Measurements from ENCODE around the gene CBX2.

The CBX2 gene

DNA sequence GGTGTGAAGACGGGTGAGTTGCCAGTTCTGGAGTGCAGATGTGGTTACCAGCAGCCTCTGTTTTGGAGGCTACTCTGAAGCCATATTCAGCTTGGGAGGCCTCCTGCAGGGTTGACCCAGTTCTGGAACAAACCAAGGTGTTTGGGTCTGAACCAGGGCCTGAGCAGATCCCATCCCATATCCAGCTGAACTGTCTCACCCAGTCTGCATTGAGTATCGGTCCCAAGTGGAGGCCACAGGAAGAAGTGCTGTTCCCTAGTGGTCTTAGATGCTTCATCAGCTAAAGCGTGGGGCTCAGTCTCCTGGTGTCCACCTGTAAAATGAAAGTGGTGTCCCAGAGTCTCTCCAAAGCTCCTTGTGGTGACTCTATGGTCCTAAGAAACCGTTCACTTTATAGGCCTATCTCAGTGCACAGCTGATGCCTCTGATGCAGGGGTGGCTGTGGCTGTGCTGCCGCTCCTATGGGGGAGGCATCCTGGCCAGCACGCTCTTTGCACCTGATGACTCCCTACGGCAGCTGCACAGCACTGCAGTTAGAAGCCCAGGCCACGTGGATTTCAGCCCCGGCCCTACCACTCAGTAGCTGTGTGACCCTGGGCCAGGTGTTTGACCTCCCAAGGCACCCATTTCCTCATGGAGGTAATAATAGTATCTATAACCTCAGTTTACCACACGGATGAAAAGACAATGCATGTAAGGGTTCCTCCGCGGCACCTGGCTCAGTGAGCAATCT lies 40.2 kb downstream of the CBX2 start:
- Histone ChIP-seq H3K36me3 (ENCODE audit: control insufficient read depth in 2 of 2, insufficient read depth in 2 of 2, low read length in 2 of 2) (no peaks in the 10 kb centered on the region), H3K27me3 (ENCODE audit: control insufficient read depth in 1 of 2, insufficient read depth in 2 of 2, low read length in 2 of 2) (peaks cover 20 to 27% of the 10 kb centered on the region in 2 donors), H3K27ac (ENCODE audit: low read length) (no peak overlapping the region), H3K4me3 (ENCODE audit: low read length in 2 of 2) (no peak overlapping the region), H3K9ac (ENCODE audit: low read length in 2 of 2) (no peak overlapping the region), H3K9me3 (ENCODE audit: control insufficient read depth in 2 of 2, low read length in 2 of 2) (no peaks in the 10 kb centered on the region), H3K4me1 (ENCODE audit: control insufficient read depth, insufficient read depth, low read length) (peaks cover 6% of the 10 kb centered on the region)

DNA sequence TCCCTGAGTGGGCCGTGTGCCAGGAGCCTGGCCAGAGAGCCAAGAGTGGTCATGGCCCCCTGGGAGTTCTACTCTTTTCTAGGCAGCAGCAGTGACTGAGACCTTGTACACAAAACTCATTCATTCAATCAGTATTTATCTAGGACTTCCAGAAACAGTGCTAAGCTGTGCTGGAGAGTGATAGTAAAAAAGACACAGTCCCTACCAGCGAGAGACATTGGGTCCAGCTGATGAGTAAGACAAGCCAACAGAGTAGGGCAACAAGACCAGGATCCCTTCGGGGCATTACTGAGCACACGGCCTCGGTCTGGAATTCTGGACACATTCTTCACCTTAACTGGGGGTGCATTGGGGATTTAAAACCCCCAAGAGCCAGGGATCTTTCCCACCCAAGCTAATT lies 41.1 kb downstream of the CBX2 start:
- H3K27me3 ChIP-seq (ENCODE audit: control insufficient read depth in 1 of 2, insufficient read depth in 2 of 2, low read length in 2 of 2), result peaks cover 18 to 23% of the 10 kb centered on the region in 2 donors
- H3K9me3 ChIP-seq (ENCODE audit: control insufficient read depth in 2 of 2, low read length in 2 of 2), result no peaks in the 10 kb centered on the region
- H3K27ac ChIP-seq (ENCODE audit: low read length), result no peak overlapping the region
- no peak overlapping the region for H3K9ac ChIP-seq (ENCODE audit: low read length in 2 of 2)
- peaks cover 6% of the 10 kb centered on the region for H3K4me1 ChIP-seq (ENCODE audit: control insufficient read depth, insufficient read depth, low read length)
- no peaks in the 10 kb centered on the region for H3K36me3 ChIP-seq (ENCODE audit: control insufficient read depth in 2 of 2, insufficient read depth in 2 of 2, low read length in 2 of 2)
- no peak overlapping the region for H3K4me3 ChIP-seq (ENCODE audit: low read length in 2 of 2)

DNA sequence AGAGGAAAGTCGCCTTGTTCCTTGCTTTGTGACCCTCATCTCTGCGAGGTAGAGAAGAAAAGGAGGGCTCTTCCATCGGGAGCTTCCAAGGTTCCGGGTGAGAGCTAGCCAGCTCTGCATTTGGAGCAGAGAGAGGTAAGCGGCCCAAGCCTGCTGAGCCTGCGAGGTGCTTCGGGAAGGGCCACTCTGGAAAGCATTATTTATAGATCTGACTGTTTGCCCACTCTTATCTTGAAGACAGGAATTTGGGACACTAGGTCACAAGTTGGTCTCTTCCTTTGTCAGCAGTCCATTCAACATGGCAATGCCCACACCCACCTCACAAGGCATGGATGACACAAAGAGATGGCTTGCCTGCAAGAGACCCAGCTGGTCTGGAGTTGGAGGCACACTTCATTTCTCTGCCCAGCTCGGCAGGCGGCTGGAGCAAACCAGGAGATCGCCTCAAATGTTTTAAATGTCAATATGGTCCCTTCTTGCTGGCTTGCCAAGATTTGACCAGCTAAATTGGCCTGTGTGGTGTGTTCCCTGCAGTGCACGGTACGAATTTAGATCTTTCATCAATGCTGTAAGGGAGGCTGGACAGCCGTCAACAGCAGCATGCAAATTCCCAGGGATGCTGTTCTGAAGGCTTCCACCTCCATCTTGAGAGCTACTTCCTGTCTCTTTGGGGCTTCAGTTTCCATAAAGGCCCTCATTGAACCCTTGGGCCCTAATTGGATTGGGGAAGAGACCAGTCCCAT lies 41.8 kb downstream of the CBX2 start:
- peaks cover 14 to 17% of the 10 kb centered on the region in 2 donors for H3K27me3 ChIP-seq (ENCODE audit: control insufficient read depth in 1 of 2, insufficient read depth in 2 of 2, low read length in 2 of 2)
- no peaks in the 10 kb centered on the region for H3K9me3 ChIP-seq (ENCODE audit: control insufficient read depth in 2 of 2, low read length in 2 of 2)
- peaks cover 6% of the 10 kb centered on the region for H3K4me1 ChIP-seq (ENCODE audit: control insufficient read depth, insufficient read depth, low read length)
- H3K4me3 ChIP-seq (ENCODE audit: low read length in 2 of 2), result no peak overlapping the region
- H3K36me3 ChIP-seq (ENCODE audit: control insufficient read depth in 2 of 2, insufficient read depth in 2 of 2, low read length in 2 of 2), result no peaks in the 10 kb centered on the region
- H3K27ac ChIP-seq (ENCODE audit: low read length), result no peak overlapping the region
- H3K9ac ChIP-seq (ENCODE audit: low read length in 2 of 2), result no peak overlapping the region

DNA sequence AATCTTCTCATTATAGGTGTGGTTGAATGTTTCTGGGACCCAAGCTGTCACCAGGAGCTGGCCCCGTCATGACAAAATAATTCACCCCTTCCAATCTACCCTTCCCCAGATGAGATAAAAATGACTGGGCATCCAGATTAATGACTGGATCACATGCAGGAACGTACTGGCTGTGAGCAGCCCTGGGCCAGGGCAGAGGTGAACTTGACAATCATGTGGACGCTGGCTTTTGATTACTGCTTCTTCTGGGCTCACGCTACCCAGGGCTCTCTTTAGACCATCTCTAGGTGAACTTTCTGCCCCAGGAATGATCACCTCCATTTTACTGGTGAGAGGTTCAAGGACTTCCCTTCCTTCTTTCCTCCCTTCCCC lies 43.0 kb downstream of the CBX2 start:
- H3K27ac ChIP-seq (ENCODE audit: low read length), result no peak overlapping the region
- no peaks in the 10 kb centered on the region for H3K9me3 ChIP-seq (ENCODE audit: control insufficient read depth in 2 of 2, low read length in 2 of 2)
- H3K27me3 ChIP-seq (ENCODE audit: control insufficient read depth in 1 of 2, insufficient read depth in 2 of 2, low read length in 2 of 2), result peaks cover 4 to 17% of the 10 kb centered on the region in 2 donors
- no peak overlapping the region for H3K9ac ChIP-seq (ENCODE audit: low read length in 2 of 2)
- peaks cover under 1% of the 10 kb centered on the region for H3K4me1 ChIP-seq (ENCODE audit: control insufficient read depth, insufficient read depth, low read length)
- no peaks in the 10 kb centered on the region for H3K36me3 ChIP-seq (ENCODE audit: control insufficient read depth in 2 of 2, insufficient read depth in 2 of 2, low read length in 2 of 2)
- H3K4me3 ChIP-seq (ENCODE audit: low read length in 2 of 2), result no peak overlapping the region

DNA sequence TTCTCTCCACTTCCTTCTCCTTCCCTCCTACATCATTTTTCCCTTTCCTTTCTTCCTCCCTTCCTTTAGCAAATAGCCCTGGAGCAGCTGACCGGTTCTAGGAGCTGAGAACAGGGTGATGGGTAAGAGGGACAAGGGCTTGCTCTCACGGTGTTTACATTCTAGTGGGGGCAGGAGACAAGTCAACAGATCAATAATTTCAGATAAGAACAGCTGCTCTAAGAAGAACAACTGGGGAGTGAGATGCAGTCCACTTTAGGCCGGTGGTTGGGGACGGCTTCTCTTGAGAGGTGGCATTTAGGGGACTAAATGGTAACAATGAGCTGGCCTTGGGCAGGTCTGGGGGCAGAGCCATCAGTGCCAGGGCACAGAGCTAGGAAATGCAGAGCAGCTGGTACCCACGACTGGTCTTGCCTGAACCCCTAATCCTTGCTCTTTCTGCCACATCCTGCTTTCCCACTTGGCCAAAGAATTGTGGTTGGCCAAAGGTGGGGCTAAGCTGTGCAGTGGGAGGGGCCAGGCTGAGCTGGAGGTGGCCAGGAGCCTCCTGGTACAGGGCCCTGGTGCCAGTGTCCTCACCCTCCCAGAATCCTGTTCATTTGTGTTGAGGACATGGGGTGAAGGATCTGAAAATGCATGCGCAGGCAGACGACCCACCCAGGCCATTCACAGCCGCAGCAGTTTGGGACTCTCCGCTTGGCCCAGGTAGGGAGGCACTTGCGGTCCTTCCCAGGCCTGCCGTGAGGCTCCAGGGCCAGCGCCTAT lies 43.6 kb downstream of the CBX2 start:
- Histone ChIP-seq H3K4me1 (ENCODE audit: control insufficient read depth, insufficient read depth, low read length) (peaks cover 6% of the 10 kb centered on the region), H3K9me3 (ENCODE audit: control insufficient read depth in 2 of 2, low read length in 2 of 2) (no peaks in the 10 kb centered on the region), H3K27me3 (ENCODE audit: control insufficient read depth in 1 of 2, insufficient read depth in 2 of 2, low read length in 2 of 2) (peaks cover 4 to 19% of the 10 kb centered on the region in 2 donors), H3K27ac (ENCODE audit: low read length) (no peak overlapping the region), H3K9ac (ENCODE audit: low read length in 2 of 2) (no peak overlapping the region), H3K4me3 (ENCODE audit: low read length in 2 of 2) (no peak overlapping the region), H3K36me3 (ENCODE audit: control insufficient read depth in 2 of 2, insufficient read depth in 2 of 2, low read length in 2 of 2) (no peaks in the 10 kb centered on the region)

DNA sequence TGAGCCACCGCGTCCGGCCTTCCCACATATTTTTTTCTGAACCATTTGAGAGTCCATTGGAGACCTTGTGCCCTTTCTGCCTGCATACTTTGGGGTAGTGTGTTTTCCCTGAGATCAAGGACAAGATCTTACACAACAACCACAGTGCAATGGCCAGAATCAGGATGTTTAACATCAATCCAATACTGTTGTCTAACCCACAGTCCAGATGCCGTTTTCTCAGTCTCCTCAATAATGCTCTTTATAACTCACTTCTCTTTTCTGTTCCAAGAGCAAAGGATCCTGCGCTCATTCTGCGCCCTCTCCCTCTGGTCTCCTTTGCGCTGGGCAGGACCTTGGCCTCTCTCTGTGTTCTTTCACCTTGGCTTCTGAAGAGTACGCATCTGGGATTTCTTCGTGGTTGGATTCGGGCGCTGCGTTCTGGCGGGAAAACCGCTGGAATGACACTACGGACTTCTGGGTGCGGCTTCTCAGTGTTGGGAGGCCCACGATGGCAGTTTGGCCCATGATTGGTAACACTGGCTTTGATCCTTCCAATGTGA lies 44.7 kb downstream of the CBX2 start:
- Histone ChIP-seq H3K36me3 (ENCODE audit: control insufficient read depth in 2 of 2, insufficient read depth in 2 of 2, low read length in 2 of 2) (no peaks in the 10 kb centered on the region), H3K27ac (ENCODE audit: low read length) (no peak overlapping the region), H3K4me3 (ENCODE audit: low read length in 2 of 2) (no peak overlapping the region), H3K9me3 (ENCODE audit: control insufficient read depth in 2 of 2, low read length in 2 of 2) (no peaks in the 10 kb centered on the region), H3K4me1 (ENCODE audit: control insufficient read depth, insufficient read depth, low read length) (peaks cover 8% of the 10 kb centered on the region), H3K9ac (ENCODE audit: low read length in 2 of 2) (no peak overlapping the region), H3K27me3 (ENCODE audit: control insufficient read depth in 1 of 2, insufficient read depth in 2 of 2, low read length in 2 of 2) (peaks cover 10 to 24% of the 10 kb centered on the region in 2 donors)

DNA sequence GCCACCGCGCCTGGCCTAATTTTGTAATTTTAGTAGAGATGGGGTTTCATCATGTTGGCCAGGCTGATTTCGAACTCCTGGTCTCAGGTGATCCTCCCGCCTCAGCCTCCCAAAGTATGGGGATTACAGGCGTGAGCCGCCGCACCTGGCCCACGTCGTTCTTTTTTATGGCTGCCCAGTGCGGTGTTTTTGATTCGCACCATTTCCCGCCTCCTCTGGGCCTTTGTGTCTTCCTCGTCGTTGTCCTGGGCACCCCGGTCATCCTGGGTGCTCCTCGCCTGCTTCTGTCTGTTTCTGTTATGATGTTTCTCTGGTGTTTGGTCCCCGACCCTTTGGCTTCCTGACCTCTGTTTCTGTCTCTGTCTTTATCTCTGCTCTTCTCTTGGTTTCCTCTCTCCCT lies 46.3 kb downstream of the CBX2 start:
- H3K4me1 ChIP-seq (ENCODE audit: control insufficient read depth, insufficient read depth, low read length), result peaks cover 8% of the 10 kb centered on the region
- H3K4me3 ChIP-seq (ENCODE audit: low read length in 2 of 2), result no peak overlapping the region
- H3K9me3 ChIP-seq (ENCODE audit: control insufficient read depth in 2 of 2, low read length in 2 of 2), result no peaks in the 10 kb centered on the region
- peaks cover 10 to 21% of the 10 kb centered on the region in 2 donors for H3K27me3 ChIP-seq (ENCODE audit: control insufficient read depth in 1 of 2, insufficient read depth in 2 of 2, low read length in 2 of 2)
- no peak overlapping the region for H3K27ac ChIP-seq (ENCODE audit: low read length)
- no peaks in the 10 kb centered on the region for H3K36me3 ChIP-seq (ENCODE audit: control insufficient read depth in 2 of 2, insufficient read depth in 2 of 2, low read length in 2 of 2)
- H3K9ac ChIP-seq (ENCODE audit: low read length in 2 of 2), result no peak overlapping the region

DNA sequence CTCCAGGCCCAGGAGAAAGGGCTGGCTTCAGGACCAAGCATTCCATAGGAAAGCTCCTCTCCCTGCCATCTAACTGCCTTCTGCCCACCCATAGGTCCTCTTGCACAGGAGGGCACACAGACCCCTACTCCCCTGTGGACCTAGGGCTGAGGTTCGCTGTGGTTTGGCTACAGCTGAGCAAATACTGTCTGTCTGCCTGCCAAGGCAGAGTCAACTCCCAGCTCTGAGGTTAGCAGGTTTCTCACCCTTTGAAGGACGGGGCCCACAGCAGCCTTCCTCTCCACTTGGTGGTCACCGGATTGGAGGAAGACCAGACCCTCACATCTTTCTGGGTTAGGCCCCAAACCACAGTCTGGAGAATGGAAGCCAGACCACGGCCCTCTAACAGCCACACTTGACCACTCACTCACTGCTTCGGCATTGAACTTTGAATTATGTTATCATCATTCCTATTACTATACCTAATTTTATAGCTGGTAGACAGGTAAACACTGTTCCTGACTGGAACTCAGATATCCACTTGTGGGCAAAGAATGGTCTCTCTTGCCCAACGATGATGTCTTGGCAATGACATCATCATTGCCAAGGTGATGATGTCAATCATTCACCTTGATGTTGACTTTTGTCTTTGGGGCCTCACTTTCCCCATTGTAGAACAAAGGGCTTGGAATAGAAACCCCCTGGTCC lies 47.1 kb downstream of the CBX2 start:
- no peak overlapping the region for H3K4me3 ChIP-seq (ENCODE audit: low read length in 2 of 2)
- H3K4me1 ChIP-seq (ENCODE audit: control insufficient read depth, insufficient read depth, low read length), result peaks cover 8% of the 10 kb centered on the region
- H3K36me3 ChIP-seq (ENCODE audit: control insufficient read depth in 2 of 2, insufficient read depth in 2 of 2, low read length in 2 of 2), result no peaks in the 10 kb centered on the region
- H3K27ac ChIP-seq (ENCODE audit: low read length), result no peak overlapping the region
- peaks cover 10 to 21% of the 10 kb centered on the region in 2 donors for H3K27me3 ChIP-seq (ENCODE audit: control insufficient read depth in 1 of 2, insufficient read depth in 2 of 2, low read length in 2 of 2)
- no peak overlapping the region for H3K9ac ChIP-seq (ENCODE audit: low read length in 2 of 2)
- H3K9me3 ChIP-seq (ENCODE audit: control insufficient read depth in 2 of 2, low read length in 2 of 2), result no peaks in the 10 kb centered on the region

DNA sequence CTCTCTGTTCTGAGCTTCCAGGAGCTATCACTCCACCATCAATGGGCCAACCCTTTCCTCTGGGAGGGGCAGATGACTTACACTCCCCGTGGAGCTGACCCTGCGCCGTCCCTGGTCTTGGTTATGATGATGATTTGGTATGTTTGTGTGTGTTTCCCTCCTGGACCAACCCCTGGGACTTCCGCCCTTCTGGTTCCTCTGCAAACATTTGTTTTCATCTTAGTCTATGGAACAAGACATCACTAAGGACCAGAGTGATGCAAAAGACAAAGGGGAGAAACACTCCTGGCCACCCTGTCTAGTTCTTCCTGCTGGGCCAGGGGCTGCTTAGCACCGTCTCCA lies 47.6 kb downstream of the CBX2 start:
- H3K27me3 ChIP-seq (ENCODE audit: control insufficient read depth in 1 of 2, insufficient read depth in 2 of 2, low read length in 2 of 2), result peaks cover 10 to 21% of the 10 kb centered on the region in 2 donors
- no peak overlapping the region for H3K27ac ChIP-seq (ENCODE audit: low read length)
- H3K36me3 ChIP-seq (ENCODE audit: control insufficient read depth in 2 of 2, insufficient read depth in 2 of 2, low read length in 2 of 2), result no peaks in the 10 kb centered on the region
- peaks cover 8% of the 10 kb centered on the region for H3K4me1 ChIP-seq (ENCODE audit: control insufficient read depth, insufficient read depth, low read length)
- H3K4me3 ChIP-seq (ENCODE audit: low read length in 2 of 2), result no peak overlapping the region
- H3K9me3 ChIP-seq (ENCODE audit: control insufficient read depth in 2 of 2, low read length in 2 of 2), result no peaks in the 10 kb centered on the region
- no peak overlapping the region for H3K9ac ChIP-seq (ENCODE audit: low read length in 2 of 2)

DNA sequence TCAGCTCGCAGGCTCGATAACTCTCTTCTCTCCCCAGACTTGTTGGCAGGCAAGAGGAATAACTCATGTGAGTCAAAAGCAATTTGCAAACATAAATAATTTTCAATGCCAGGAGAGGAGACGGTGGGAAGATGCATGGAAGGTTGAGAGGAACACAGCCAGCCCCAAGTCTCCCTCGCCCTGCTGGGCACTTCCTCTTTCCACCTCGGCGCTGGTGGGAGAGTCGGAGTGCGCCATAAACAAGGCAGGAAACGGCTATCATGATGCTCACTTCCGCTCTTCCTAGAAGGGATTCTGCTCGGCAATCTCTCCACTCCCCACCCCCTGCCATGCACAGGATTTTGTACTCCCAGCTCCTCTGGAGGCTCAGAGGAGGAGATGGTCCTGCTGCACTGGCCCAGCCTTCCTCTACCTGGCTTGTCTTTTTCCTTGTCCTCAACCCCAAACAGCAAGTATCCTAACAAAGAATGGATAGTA lies 48.3 kb downstream of the CBX2 start:
- Histone ChIP-seq H3K4me1 (ENCODE audit: control insufficient read depth, insufficient read depth, low read length) (peaks cover 14% of the 10 kb centered on the region), H3K9ac (ENCODE audit: low read length in 2 of 2) (no peak overlapping the region), H3K27me3 (ENCODE audit: control insufficient read depth in 1 of 2, insufficient read depth in 2 of 2, low read length in 2 of 2) (peaks cover 10 to 21% of the 10 kb centered on the region in 2 donors), H3K4me3 (ENCODE audit: low read length in 2 of 2) (no peak overlapping the region), H3K9me3 (ENCODE audit: control insufficient read depth in 2 of 2, low read length in 2 of 2) (no peaks in the 10 kb centered on the region), H3K36me3 (ENCODE audit: control insufficient read depth in 2 of 2, insufficient read depth in 2 of 2, low read length in 2 of 2) (no peaks in the 10 kb centered on the region), H3K27ac (ENCODE audit: low read length) (no peak overlapping the region)

Data from stomach smooth muscle (tissue), 2 donors.